ENCODE measurements around the gene PLXND1.
"Not testable (repeated sequence)": the region's sequence is repeated elsewhere in the genome, so short reads cannot be mapped to it uniquely, and the experiment has no call there.

PLXND1 gene, protein sequence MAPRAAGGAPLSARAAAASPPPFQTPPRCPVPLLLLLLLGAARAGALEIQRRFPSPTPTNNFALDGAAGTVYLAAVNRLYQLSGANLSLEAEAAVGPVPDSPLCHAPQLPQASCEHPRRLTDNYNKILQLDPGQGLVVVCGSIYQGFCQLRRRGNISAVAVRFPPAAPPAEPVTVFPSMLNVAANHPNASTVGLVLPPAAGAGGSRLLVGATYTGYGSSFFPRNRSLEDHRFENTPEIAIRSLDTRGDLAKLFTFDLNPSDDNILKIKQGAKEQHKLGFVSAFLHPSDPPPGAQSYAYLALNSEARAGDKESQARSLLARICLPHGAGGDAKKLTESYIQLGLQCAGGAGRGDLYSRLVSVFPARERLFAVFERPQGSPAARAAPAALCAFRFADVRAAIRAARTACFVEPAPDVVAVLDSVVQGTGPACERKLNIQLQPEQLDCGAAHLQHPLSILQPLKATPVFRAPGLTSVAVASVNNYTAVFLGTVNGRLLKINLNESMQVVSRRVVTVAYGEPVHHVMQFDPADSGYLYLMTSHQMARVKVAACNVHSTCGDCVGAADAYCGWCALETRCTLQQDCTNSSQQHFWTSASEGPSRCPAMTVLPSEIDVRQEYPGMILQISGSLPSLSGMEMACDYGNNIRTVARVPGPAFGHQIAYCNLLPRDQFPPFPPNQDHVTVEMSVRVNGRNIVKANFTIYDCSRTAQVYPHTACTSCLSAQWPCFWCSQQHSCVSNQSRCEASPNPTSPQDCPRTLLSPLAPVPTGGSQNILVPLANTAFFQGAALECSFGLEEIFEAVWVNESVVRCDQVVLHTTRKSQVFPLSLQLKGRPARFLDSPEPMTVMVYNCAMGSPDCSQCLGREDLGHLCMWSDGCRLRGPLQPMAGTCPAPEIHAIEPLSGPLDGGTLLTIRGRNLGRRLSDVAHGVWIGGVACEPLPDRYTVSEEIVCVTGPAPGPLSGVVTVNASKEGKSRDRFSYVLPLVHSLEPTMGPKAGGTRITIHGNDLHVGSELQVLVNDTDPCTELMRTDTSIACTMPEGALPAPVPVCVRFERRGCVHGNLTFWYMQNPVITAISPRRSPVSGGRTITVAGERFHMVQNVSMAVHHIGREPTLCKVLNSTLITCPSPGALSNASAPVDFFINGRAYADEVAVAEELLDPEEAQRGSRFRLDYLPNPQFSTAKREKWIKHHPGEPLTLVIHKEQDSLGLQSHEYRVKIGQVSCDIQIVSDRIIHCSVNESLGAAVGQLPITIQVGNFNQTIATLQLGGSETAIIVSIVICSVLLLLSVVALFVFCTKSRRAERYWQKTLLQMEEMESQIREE (N-terminal part only)

DNA sequence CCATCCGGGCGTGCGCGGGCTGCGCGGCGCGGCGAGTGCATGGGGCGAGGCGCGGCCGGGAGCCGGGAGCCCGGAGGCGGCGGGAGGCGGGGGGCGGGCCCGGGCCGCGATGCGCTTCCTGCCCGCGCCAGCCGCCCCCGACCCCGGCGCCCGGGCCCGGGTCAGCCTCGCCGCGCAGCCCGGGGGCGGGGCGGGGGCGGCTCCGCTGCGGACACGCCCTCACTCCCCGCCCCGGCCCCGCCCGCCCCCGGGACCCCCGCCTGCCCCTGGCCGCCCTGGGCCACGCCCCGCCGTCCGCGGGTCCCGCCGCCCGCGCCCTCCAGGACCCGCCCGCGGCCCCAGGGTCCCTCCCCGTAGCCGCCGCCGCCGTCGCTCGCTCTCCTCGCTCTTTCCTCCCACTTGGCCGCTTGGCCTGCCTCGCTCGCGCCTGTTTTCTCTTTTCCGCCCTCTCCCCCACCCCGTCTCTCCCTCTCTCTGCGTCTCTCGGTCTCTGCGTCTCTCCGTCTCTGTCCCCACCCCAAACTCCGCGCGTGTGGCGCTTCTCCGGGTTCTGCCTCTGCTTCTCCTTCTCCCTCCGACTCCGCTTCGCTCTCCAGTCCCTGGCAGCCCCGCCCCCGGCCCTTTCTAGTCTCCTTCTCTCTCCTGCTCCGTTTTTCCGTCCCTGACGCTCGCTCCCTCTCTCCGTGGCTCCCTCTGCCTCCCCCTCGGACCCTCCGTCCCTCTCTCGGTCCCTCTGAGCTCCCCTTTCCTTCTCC is at the start of gene PLXND1:
TSS of gene PLXND1 (minus strand) at position 41 of the 755 bp plus-strand sequence. CDS start at position 4, 37 bp downstream.
- DNase-seq (ENCODE audit: insufficient read length, low spot score) (peak; percentile 64), FAIRE-seq (no peak)

DNA sequence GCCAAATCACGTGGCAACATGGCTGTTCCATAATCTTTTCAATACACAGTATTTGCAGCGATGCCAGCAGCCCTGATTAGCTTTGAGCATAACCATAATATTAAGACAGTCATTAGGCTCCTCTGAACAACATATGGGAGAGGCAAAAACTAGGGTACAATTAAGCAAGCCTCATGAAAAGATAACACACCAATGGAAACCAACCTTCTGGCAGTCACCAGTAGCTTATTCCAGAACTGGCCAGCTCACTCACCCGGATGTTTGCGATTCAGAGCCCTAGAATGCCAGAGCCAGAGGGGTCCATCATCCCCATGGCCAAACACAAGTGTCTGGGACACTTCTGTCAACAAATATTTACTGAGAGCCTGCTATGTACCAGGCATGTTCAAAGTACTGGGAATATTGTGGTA is 48.8 kb upstream of the PLXND1 start:
- DNase-seq (ENCODE audit: insufficient read length, low spot score) (no peak), FAIRE-seq (no peak)

GRCh38 chr3:129654131-129654530 is 47.7 kb upstream of the PLXND1 start:
- FAIRE-seq, result no peak
- no peak for DNase-seq (ENCODE audit: insufficient read length, low spot score)

GRCh38 chr3:129653019-129653418 is 46.5 kb upstream of the PLXND1 start:
- FAIRE-seq (no peak), DNase-seq (ENCODE audit: insufficient read length, low spot score) (no peak)

DNA sequence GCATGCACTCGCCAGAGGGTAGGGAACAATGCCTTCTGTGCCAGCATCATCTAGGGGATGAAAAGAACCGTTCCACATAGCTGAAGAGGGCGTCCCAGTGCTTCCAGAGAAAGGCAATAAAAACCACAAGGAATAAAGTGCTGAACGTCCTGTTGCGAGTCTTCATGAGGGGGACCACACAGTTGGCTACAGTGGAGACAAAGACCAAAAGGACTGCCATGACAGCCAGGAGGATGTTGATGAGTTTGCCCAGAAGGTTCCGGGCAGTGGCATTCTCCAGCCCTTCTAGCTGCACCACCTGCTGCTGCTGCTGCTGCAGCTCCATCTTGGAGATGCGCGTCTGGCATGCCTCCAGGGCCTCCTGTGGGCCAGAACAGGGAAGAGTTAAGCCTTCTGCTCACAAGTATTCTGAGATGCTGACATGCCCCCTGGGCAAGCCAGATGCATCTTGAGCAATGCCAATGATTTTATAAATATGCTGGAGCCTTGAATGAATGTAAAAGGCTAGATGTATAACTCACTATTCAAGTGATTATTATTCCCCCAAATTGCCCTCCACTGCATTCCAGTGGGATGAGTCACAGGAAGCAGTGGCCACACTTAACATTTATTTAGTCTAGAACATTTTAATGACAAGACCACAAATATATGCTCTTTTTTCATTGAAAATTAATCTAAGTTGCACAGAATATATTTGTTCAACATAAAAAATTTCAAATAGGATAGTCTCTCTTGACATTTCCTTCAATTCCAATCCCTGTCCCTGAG is 45.1 kb upstream of the PLXND1 start:
- no peak for DNase-seq (ENCODE audit: insufficient read length, low spot score)
- FAIRE-seq, result no peak

GRCh38 chr3:129650256-129650872 is 43.9 kb upstream of the PLXND1 start:
- DNase-seq (ENCODE audit: insufficient read length, low spot score), result peak; percentile 37
- peak; percentile 92 for FAIRE-seq

- FAIRE-seq, result no peak
- DNase-seq (ENCODE audit: insufficient read length, low spot score), result no peak
These were observed 41.9 kb upstream of the PLXND1 start for GRCh38 chr3:129648391-129648790.

GRCh38 chr3:129645286-129645685 is 38.8 kb upstream of the PLXND1 start:
- FAIRE-seq (no peak), DNase-seq (ENCODE audit: insufficient read length, low spot score) (no peak)

DNA sequence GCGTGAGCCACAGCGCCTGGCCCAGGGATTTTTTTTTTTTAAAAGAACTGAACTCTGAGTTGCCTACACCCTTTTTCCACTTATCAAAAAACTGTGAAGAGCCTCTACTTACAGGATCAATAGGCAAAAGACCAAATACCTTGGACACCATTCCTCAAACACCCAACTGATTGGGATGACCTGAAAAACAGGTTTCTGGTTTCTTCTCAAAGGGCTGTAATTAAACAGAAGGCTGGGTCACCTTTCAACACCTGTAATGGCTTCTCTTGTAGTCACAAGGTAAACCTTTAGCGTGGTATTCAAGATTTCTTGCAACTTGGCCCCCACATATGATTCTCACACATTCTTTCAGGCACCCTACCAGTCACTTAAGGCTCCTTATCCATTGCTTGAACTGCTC is 38.4 kb upstream of the PLXND1 start:
- DNase-seq (ENCODE audit: insufficient read length, low spot score) (no peak), FAIRE-seq (no peak)

GRCh38 chr3:129641567-129642260 is 35.2 kb upstream of the PLXND1 start:
- DNase-seq (ENCODE audit: insufficient read length, low spot score); FAIRE-seq: not testable (repeated sequence)

DNA sequence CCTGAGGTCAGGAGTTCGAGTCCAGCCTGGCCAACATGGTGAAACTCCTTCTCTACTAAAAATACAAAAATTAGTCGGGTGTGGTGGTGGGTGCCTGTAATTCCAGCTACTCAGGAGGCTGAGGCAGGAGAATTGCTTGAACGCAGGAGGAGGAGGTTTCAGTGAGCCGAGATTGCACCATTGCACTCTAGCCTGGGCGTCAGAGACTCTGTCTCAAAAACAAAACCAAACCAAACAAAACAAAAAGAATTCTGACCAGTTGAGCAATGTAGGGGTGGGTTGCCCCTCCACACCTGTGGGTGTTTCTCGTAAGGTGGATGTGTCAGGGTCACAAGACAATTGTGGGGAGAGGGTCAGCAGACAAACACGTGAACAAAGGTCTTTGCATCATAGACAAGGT is 34.5 kb upstream of the PLXND1 start:
- not testable (repeated sequence) for FAIRE-seq; DNase-seq (ENCODE audit: insufficient read length, low spot score)

- no peak for FAIRE-seq
- no peak for DNase-seq (ENCODE audit: insufficient read length, low spot score)
These were observed 32.0 kb upstream of the PLXND1 start for GRCh38 chr3:129638481-129638880.

GRCh38 chr3:129636082-129636481 is 29.6 kb upstream of the PLXND1 start:
- FAIRE-seq, result no peak
- no peak for DNase-seq (ENCODE audit: insufficient read length, low spot score)

- DNase-seq (ENCODE audit: insufficient read length, low spot score) (no peak), FAIRE-seq (no peak)
These were observed 29.2 kb upstream of the PLXND1 start for GRCh38 chr3:129635656-129636055.

- FAIRE-seq (no peak), DNase-seq (ENCODE audit: insufficient read length, low spot score) (no peak)
These were observed 27.4 kb upstream of the PLXND1 start for GRCh38 chr3:129633751-129634481.

DNA sequence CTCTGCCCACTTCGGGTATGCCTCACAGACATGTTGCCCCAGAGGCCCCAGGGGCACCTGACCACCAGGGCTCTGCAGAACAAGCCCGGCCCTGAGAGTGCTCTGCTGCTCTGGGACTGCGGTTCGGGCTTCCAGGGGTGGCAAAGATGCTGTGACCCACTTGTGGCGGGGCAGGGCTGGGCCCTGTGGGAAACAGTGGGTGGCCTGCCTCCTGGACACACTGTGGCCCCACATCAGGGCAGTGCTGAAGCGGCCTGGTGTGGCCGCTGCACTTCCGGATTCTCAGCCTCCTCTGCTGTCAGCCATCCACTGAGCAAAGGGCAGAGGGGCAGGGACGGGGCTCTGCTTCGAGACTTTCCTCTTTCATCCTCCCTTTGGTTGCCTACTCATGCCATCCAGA is 26.5 kb upstream of the PLXND1 start:
- DNase-seq (ENCODE audit: insufficient read length, low spot score) (no peak), FAIRE-seq (no peak)

DNA sequence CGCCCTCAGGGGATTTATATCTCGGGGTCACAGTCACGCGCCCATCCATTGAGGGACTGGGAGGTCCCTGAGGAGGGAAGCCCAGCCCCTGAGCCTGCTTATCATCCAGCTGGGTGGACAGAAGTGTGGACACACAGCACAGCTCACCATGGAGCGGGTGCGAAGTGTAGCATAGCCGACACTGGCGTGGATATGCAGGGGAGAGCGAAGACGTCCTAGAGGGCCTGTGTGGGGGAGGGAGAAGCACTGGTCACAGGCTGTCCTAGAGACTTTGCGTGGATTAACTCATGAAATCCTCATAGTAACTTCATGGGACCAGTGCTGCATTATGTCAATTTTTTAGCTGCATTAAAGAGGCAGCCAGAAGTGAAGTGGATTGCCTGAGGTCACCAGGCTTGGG is 26.1 kb upstream of the PLXND1 start:
- no peak for DNase-seq (ENCODE audit: insufficient read length, low spot score)
- FAIRE-seq, result no peak

GRCh38 chr3:129632056-129632455 is 25.6 kb upstream of the PLXND1 start:
- FAIRE-seq (no peak), DNase-seq (ENCODE audit: insufficient read length, low spot score) (no peak)
